ENCODE results near the gene RFK. TPM values are rescaled to one million over a fixed set of nuclear protein-coding genes. Genes with fewer than 3 reads are reported as not detected.
A peak's percentile ranks its signal among the peaks of the same experiment; 100 is the strongest.

Gene RFK
- total and polyA plus RNA-seq, 2 of the 13 experiments (the other 11 are each of a cell fraction or from before 2014, with no cell fraction given), result 18.2 to 37.2 TPM

DNA sequence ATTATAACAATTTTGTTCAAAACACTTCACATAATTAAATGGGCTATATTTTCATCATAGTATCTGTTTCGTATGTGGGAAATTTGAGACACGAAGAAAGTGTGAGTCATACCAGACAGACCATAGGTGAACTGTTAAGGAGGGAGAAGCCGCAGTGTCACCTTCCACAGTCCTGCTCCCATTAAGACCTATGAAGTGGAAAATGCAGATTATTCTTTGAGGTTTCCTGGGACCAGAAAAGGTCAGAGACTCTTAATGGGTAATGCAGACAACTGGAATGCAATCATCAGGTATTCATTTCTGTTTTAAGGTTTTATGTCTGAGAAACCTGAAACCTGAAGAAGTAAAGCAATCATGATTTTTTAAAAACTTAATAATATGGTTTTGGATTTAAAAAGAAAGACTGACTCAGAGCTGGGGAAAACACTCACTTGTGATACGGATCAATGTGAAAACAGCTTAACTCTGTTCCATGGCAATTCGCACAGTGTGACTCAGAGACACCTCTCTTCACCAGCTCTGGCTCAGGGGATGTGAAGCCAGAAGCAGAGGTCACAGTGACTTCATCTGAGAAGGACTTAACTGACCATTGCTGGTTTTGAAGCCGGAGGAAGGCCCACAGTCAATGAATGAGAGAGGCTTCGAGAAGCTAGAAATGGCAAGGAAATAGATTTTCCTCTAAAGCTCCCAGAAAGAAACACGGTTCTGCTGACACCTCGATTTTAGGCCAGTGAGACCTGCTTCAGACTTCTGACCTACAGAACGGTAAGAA is 47.5 kb upstream of the RFK start:
- in situ Hi-C loops (cut with HindIII; ENCODE audit: extremely low pct_ligation_motif_present, low pct_unique_long_range_greater_than_20kb) (no loop called here), intact Hi-C loops (cut with micrococcal nuclease; ENCODE audit: unreplicated experiment) (no loop called here)
- Histone ChIP-seq H3K27ac (ENCODE audit: extremely low read length, insufficient read depth, low read length) (no peak overlapping the region), H3K4me2 (ENCODE audit: low read depth, low read length) (no peak overlapping the region), H4K20me1 (ENCODE audit: insufficient read depth, low read length) (no peaks in the 10 kb centered on the region), H3K79me2 (ENCODE audit: insufficient read depth, low read length) (no peaks in the 10 kb centered on the region), H3K9me3 (ENCODE audit: low read length) (peaks cover 4% of the 10 kb centered on the region), H3K4me1 (ENCODE audit: insufficient read depth, low read length) (peaks cover 12% of the 10 kb centered on the region), H3K4me3 (replicated peaks in 1 of 3; ENCODE audit: insufficient read depth in 1 of 3, low read depth in 2 of 3, low read length in 3 of 3) (no peak overlapping the region), H3K27me3 (ENCODE audit: control insufficient read depth in 1 of 2, insufficient read depth in 2 of 2, low read length in 2 of 2) (no peaks in the 10 kb centered on the region), H2AFZ (ENCODE audit: low read length) (no peak overlapping the region), H3K36me3 (replicated peaks in 1 of 2; ENCODE audit: control insufficient read depth in 1 of 2, insufficient read depth in 2 of 2, low read length in 2 of 2) (no peaks in the 10 kb centered on the region), H3K9ac (ENCODE audit: insufficient read depth, low read depth, low read length) (no peak overlapping the region)
- FAIRE-seq, result no peak
- 56% methylated on average over 10 of the region's 10 CpGs for WGBS (ENCODE audit: low lambda C conversion rate)
- DNase-seq (ENCODE audit: low spot score), result no peak
- BruUV-seq (replicated peaks), result no TSS peak
- ChIA-PET CTCF (ENCODE audit: low intra/inter-chr PET ratio, low total read pairs) (no interaction called here), POLR2A (no interaction called here)
- no peak; the same call in 2 of the 3 replicates for ATAC-seq
- no peak for TF ChIP-seq MEIS2 (CRISPR knock-in tag; IDR thresholded peaks at IDR 0.05)
- TF ChIP-seq JDP2 (CRISPR knock-in tag; IDR thresholded peaks at IDR 0.05; ENCODE audit: borderline replicate concordance), result no peak
- TF ChIP-seq ZNF282 (IDR thresholded peaks at IDR 0.05; ENCODE audit: partially characterized antibody), result no peak
- no peak for TF ChIP-seq ZNF615 (CRISPR knock-in tag; IDR thresholded peaks at IDR 0.05; ENCODE audit: borderline replicate concordance)
- no peak for TF ChIP-seq SPEN (CRISPR knock-in tag; IDR thresholded peaks at IDR 0.05; ENCODE audit: low read depth)
- TF ChIP-seq GLI4 (CRISPR knock-in tag; IDR thresholded peaks at IDR 0.05; ENCODE audit: borderline replicate concordance), result no peak
- no peak for TF ChIP-seq ZNF562 (CRISPR knock-in tag; IDR thresholded peaks at IDR 0.05; ENCODE audit: borderline replicate concordance)
- TF ChIP-seq TOE1 (CRISPR knock-in tag; IDR thresholded peaks at IDR 0.05), result no peak
- TF ChIP-seq MAFK (conservative IDR thresholded peaks at IDR 0.05 in 1 of 2, IDR thresholded peaks at IDR 0.05 in 1 of 2; ENCODE audit: low read length in 2 of 2), result peak; percentile 29 to 54; a peak in 3 of 4 replicates
- TF ChIP-seq, protein P1, sequence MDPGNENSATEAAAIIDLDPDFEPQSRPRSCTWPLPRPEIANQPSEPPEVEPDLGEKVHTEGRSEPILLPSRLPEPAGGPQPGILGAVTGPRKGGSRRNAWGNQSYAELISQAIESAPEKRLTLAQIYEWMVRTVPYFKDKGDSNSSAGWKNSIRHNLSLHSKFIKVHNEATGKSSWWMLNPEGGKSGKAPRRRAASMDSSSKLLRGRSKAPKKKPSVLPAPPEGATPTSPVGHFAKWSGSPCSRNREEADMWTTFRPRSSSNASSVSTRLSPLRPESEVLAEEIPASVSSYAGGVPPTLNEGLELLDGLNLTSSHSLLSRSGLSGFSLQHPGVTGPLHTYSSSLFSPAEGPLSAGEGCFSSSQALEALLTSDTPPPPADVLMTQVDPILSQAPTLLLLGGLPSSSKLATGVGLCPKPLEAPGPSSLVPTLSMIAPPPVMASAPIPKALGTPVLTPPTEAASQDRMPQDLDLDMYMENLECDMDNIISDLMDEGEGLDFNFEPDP (CRISPR knock-in tag; conservative IDR thresholded peaks at IDR 0.05), result no peak
- TF ChIP-seq, protein P2, sequence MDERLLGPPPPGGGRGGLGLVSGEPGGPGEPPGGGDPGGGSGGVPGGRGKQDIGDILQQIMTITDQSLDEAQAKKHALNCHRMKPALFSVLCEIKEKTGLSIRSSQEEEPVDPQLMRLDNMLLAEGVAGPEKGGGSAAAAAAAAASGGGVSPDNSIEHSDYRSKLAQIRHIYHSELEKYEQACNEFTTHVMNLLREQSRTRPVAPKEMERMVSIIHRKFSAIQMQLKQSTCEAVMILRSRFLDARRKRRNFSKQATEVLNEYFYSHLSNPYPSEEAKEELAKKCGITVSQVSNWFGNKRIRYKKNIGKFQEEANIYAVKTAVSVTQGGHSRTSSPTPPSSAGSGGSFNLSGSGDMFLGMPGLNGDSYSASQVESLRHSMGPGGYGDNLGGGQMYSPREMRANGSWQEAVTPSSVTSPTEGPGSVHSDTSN (CRISPR knock-in tag; IDR thresholded peaks at IDR 0.05), result no peak
- TF ChIP-seq, protein P3, sequence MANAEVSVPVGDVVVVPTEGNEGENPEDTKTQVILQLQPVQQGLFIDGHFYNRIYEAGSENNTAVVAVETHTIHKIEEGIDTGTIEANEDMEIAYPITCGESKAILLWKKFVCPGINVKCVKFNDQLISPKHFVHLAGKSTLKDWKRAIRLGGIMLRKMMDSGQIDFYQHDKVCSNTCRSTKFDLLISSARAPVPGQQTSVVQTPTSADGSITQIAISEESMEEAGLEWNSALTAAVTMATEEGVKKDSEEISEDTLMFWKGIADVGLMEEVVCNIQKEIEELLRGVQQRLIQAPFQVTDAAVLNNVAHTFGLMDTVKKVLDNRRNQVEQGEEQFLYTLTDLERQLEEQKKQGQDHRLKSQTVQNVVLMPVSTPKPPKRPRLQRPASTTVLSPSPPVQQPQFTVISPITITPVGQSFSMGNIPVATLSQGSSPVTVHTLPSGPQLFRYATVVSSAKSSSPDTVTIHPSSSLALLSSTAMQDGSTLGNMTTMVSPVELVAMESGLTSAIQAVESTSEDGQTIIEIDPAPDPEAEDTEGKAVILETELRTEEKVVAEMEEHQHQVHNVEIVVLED (CRISPR knock-in tag; IDR thresholded peaks at IDR 0.05; ENCODE audit: borderline replicate concordance), result no peak
- no peak for TF ChIP-seq RARG (CRISPR knock-in tag; IDR thresholded peaks at IDR 0.05; ENCODE audit: low read depth)
- 0 out of 2 replicates have a peak, but pooled peaks have one; percentile 13 for TF ChIP-seq MAFF (IDR thresholded peaks at IDR 0.05; ENCODE audit: low read depth, low read length)

Measured in HepG2 (cell line).